ENCODE data around the gene NPIPB2. TPM values are rescaled to one million over a fixed set of nuclear protein-coding genes. Genes with fewer than 3 reads are reported as not detected.
A peak's percentile ranks its signal among the peaks of the same experiment; 100 is the strongest.

NPIPB2 gene
- total and polyA plus RNA-seq, 2 of the 13 experiments (the other 11 are each of a cell fraction or from before 2014, with no cell fraction given), result 1.8 to 4.1 TPM

GRCh38 chr16:11916524-11917285 is 25.1 kb downstream of the NPIPB2 start (continued):
- TF ChIP-seq HNF1B (CRISPR knock-in tag; IDR thresholded peaks at IDR 0.05) (no peak; the same call in 1 of the 2 replicates), THYN1 (CRISPR knock-in tag; IDR thresholded peaks at IDR 0.05; ENCODE audit: borderline replicate concordance, low read depth) (no peak; the same call in 1 of the 2 replicates), LCORL (IDR thresholded peaks at IDR 0.05) (peak; percentile 94), LCORL (CRISPR knock-in tag; IDR thresholded peaks at IDR 0.05) (peak; percentile 62), ZBTB26 (CRISPR knock-in tag; IDR thresholded peaks at IDR 0.05; ENCODE audit: borderline replicate concordance) (no peak), NR3C1 (CRISPR knock-in tag; IDR thresholded peaks at IDR 0.05) (no peak), HIC2 (CRISPR knock-in tag; IDR thresholded peaks at IDR 0.05; ENCODE audit: low read depth) (no peak), NFIB (CRISPR knock-in tag; IDR thresholded peaks at IDR 0.05; ENCODE audit: borderline replicate concordance) (no peak), E2F2 (CRISPR knock-in tag; IDR thresholded peaks at IDR 0.05; ENCODE audit: borderline replicate concordance) (no peak), ZSCAN25 (CRISPR knock-in tag; IDR thresholded peaks at IDR 0.05) (no peak), ZNF460 (CRISPR knock-in tag; IDR thresholded peaks at IDR 0.05; ENCODE audit: borderline replicate concordance) (no peak), PRDM4 (CRISPR knock-in tag; IDR thresholded peaks at IDR 0.05; ENCODE audit: borderline replicate concordance) (no peak; the same call in 1 of the 2 replicates), SNRNP70 (IDR thresholded peaks at IDR 0.05; ENCODE audit: low read depth, low read length) (no peak), ZNF234 (CRISPR knock-in tag; conservative IDR thresholded peaks at IDR 0.05) (peak; percentile 10; the same call in 1 of the 2 replicates), TRAFD1 (CRISPR knock-in tag; IDR thresholded peaks at IDR 0.05; ENCODE audit: borderline replicate concordance) (no peak), ZSCAN22 (CRISPR knock-in tag; IDR thresholded peaks at IDR 0.05) (no peak)
